Brain microvascular endothelial cell (primary cell): ENCODE results near the gene TNFRSF1B.
A peak's percentile ranks its signal among the peaks of the same experiment; 100 is the strongest.

Experiments used
- DNase-seq: peaks from one replicate; pipeline ENCODE4 v3.0.0-alpha.2; 2020
- H3K27ac ChIP-seq: fragments of 250-450 bp; sonication (Bioruptor Pico); 2 replicates; pipeline ENCODE4 v1.5.1; 2020; ENCODE audit warnings: mild to moderate bottlenecking, moderate library complexity
- H3K27me3 ChIP-seq: fragments of 250-450 bp; sonication (Bioruptor Pico); replicated peaks from 2 replicates; pipeline ENCODE4 v1.5.1; 2020; ENCODE audit warnings: mild to moderate bottlenecking
- H3K36me3 ChIP-seq: fragments of 250-450 bp; sonication (Bioruptor Pico); replicated peaks from 2 replicates; pipeline ENCODE4 v1.5.1; 2020; ENCODE audit warnings: mild to moderate bottlenecking
- H3K4me3 ChIP-seq: 2 replicates; pipeline ENCODE4 v1.5.1; 2011; ENCODE audit warnings: low read depth, mild to moderate bottlenecking, control low read depth, low read length, moderate library complexity
- in situ Hi-C: cut with HindIII; loops from 2 replicates; pipeline ENCODE4 v1.10.0; 2017; ENCODE audit warnings: low sequenced_read_pairs, low pct_ligation_motif_present
- TF ChIP-seq, protein P1 (sequence below): IDR thresholded peaks from 2 replicates; pipeline ENCODE4 v1.5.1; 2011; ENCODE audit warnings: low read depth, mild to moderate bottlenecking, moderate library complexity, low read length, control low read depth, inconsistent platforms; ENCODE audit errors: missing control alignments

Gene TNFRSF1B

DNA sequence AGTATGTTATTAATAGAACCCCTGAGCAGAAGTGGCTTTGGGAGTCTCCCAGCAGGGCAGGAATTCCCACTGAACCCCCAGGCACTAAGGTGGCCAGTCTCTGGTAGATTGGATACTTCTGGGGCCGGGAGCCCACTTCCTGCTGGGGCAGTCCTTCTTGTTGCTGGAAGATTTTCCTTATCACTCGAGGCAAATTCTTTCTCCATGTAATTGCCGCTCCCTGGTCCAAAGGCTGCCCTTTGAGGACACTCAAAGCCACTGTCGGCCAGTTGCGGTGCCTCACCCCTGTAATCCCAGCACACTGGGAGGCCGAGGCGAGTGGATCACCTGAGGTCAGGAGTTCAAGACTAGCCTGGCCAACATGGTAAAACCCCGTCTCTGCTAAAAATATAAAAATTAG is 22.6 kb upstream of the TNFRSF1B start:
- in situ Hi-C loops: no loop called here
- H3K4me3 ChIP-seq: no peak overlapping the region

DNA sequence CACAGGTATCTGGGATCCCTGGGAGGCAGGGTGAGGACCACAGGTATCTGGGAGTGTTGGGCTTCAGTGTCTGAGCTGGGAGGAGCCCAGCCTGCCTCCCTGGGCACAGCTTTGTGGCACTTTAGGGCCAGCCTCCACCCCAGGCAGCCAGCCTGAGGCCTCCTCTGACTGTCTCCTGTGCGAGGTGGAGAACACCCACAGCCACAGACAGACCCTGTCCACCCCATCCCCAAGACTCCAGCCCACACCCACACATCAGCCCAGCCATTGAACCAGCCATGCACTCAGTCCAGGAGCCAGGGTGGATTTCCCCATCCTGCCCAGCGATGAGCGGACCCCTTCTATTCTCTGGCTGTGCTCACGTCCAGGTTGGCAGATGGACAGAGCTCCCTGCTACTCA is 21.8 kb upstream of the TNFRSF1B start:
- TF ChIP-seq, protein P1, sequence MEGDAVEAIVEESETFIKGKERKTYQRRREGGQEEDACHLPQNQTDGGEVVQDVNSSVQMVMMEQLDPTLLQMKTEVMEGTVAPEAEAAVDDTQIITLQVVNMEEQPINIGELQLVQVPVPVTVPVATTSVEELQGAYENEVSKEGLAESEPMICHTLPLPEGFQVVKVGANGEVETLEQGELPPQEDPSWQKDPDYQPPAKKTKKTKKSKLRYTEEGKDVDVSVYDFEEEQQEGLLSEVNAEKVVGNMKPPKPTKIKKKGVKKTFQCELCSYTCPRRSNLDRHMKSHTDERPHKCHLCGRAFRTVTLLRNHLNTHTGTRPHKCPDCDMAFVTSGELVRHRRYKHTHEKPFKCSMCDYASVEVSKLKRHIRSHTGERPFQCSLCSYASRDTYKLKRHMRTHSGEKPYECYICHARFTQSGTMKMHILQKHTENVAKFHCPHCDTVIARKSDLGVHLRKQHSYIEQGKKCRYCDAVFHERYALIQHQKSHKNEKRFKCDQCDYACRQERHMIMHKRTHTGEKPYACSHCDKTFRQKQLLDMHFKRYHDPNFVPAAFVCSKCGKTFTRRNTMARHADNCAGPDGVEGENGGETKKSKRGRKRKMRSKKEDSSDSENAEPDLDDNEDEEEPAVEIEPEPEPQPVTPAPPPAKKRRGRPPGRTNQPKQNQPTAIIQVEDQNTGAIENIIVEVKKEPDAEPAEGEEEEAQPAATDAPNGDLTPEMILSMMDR: no peak
- no peak for DNase-seq
- Histone ChIP-seq H3K4me3 (no peak overlapping the region), H3K36me3 (no peaks in the 10 kb centered on the region), H3K27ac (no peak overlapping the region), H3K27me3 (no peaks in the 10 kb centered on the region)
- in situ Hi-C loops: no loop called here

More for the DNA sequence above, 22.6 kb upstream of the TNFRSF1B start:
- Histone ChIP-seq H3K27me3 (no peaks in the 10 kb centered on the region), H3K27ac (peak overlapping the region; percentile 22), H3K36me3 (no peaks in the 10 kb centered on the region)
- TF ChIP-seq, protein P1: no peak
- no peak for DNase-seq

DNA sequence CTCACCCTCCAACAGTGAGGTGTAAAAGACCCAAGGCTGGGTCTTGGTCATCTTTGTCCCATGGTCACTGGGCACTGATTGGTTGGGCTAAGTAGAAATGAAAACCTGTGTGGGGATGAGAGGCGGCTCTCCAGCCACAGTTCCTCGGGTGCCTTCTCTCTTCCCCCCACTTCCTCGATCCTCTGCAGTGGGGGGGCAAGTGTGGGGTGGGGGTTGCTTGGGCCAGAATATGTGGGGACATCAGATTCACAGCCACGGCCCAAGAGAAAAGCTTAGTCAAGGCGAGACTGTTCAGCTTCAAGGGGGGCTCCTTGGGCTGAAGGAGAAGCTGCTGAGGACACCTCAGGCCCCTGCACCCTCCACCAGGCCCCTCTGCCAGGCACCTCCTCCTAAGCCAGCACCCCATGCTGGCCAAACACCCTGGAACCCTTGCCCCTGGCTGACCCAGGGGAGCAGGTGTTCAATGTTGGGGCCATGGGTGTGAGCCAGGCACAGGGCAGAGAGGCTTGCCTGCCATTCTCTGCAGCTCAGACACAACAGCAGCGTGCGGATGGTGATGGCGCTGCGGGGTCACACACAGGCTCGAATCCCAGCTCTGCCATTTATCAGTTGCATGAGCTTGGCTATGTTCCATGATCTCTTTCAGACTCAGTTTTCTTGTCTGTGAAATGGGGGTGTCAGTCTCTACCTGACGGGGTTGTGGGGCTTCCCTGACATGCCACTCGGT is 21.0 kb upstream of the TNFRSF1B start:
- TF ChIP-seq, protein P1: no peak
- Histone ChIP-seq H3K27me3 (no peaks in the 10 kb centered on the region), H3K4me3 (no peak overlapping the region), H3K36me3 (no peaks in the 10 kb centered on the region), H3K27ac (no peak overlapping the region)
- in situ Hi-C loops: no loop called here
- no peak for DNase-seq

DNA sequence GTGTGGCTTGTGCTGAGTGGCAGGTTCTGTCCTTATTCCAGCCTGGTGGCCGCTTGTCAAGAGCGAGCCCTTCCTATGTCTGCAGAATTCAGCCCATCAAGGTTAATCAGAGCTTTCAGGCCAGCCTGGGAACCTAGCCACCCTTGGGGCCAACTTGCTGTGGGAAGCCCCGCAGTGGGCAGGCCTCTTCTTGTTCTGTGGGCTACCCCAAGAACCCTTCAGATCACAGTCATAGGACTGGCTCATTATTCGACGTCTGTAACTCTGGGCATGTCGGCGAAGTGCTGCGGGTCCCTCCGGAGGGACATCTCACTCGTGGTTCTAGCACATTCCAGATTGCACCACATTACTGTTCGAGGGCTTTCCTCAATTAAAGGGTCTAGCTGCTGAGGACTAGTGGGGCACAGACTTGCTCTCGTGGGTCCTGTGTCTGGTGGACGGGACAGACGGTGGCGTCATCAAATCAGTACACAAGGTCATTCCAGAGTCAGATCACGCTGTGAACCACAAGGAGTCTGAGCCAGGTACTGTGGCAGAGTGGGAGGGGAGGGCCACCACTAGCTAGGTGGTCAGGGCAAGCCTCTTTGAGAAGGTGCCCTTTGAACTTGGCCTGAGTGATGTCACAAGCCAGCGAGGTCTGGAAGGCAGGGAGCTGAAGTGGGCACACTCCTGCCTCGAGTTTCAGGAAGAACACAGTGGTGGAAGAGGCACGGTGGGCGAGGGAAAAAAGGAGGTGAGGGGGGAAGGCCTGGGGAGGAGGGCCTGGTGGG is 20.3 kb upstream of the TNFRSF1B start:
- Histone ChIP-seq H3K4me3 (no peak overlapping the region), H3K27ac (no peak overlapping the region), H3K27me3 (no peaks in the 10 kb centered on the region), H3K36me3 (no peaks in the 10 kb centered on the region)
- TF ChIP-seq, protein P1: no peak
- in situ Hi-C loops: no loop called here
- no peak for DNase-seq

DNA sequence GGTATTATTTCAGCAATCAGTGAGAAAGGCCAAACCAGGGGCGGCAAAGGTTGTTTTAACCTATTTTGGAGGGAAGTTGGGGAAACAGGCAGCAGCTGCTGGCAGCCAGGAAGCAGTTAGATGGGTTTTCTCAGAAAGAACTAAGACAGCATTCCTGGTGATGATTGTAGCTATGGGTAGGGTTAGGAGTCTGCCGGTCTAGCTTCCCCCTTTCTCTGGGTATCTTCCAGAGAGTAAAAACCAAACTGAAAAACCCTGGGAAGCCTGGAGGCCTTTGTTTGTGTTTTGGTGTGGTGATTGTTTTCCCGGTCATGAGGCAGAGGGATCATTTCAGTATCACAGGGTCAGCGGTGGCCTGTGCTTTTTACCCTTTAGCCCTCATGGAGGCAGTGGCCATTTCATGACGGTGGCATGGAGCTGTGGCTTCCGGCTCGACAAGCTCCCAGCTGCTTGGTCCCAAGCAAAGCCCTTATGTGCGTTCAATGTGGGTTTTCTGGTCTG is 19.5 kb upstream of the TNFRSF1B start:
- Histone ChIP-seq H3K27ac (no peak overlapping the region), H3K36me3 (no peaks in the 10 kb centered on the region), H3K4me3 (no peak overlapping the region), H3K27me3 (no peaks in the 10 kb centered on the region)
- DNase-seq: no peak
- in situ Hi-C loops: no loop called here
- TF ChIP-seq, protein P1: no peak
